Stimulated activated CD4-positive, alpha-beta T cell treated with anti-CD3 and anti-CD28 coated beads, Interleukin-4, amount 100 ng/mL, for 48 hours (primary cell): ENCODE results near the gene KYAT1.

Source experiments
- DNase-seq, 2 donors: peaks; one replicate each; pipeline ENCODE4 v3.0.0-alpha.2; 2020; ENCODE audit warnings: low read depth in 2 of 2

KYAT1 gene

DNA sequence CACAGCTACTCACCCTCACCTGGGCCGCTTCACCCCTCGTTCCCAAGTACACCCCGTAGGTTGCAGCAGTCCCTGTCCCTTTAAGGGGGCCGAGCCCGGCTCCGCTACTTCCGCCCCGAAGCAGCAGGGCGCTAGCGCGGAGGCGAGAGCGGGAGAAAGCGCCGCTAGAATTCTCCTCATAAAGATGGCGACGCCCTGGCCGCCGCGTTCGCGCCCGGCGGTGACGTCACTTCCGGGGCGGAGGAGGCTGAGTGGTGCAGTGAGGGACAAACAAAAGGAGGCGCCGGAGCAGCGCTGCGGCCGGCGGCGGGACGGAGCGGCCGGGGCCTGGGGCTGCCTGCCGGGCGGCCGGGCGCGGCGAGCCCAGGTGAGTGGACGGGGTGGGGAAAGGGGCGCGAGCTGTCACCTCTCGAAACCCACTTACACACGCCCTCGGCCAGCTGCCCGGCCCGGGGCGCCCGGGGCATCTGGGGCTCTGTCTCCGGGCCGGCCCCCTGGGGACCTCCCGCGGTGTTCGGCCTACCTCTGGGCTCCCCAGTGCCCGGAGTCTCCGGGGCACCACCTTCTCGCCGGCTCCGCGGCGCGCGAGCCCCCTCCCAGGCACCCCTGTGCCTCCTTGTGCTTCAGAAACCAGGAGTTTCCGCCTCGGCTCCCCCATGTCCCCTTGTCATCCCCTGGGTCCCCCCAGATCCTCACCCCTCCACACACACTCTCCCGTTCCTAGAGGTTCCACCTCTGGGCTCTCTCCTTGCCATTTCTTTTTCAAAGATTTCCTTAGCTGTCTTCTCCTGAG, at the start of gene KYAT1, which contains the start of gene LRRC8A:
Gene KYAT1 (minus strand): TSS at position 67 of the 793 bp plus-strand sequence. CDS start 36,545 bp downstream, outside the sequence.
Gene LRRC8A (plus strand): TSS at position 250 of the 793 bp plus-strand sequence. CDS start 25,032 bp downstream, outside the sequence.
- DNase-seq, result peak; percentile 98

DNA sequence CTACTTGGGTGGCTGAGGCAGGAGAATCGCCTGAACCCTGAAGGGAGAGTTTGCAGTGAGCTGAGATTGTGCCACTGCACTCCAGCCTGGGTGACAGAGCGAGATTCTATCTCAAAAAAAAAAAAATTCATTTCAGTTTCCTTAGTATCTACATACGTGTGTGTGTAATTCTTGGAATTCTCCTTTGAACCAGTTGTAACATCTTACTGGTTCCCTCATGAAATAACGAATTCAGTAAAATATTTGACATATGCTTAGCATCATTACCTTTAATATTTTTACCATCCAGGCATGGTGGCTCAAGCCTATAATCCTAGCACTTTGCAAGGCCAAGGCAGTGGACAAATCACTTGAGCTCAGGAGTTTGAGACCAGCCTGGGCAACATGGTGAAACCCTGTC, 47.8 kb upstream of the KYAT1 start:
- DNase-seq, result no peak

- DNase-seq, result no peak
Observed at GRCh38 chr9:128928624-128929023, 46.9 kb upstream of the KYAT1 start.

- DNase-seq, result no peak
Observed at GRCh38 chr9:128927731-128928411, 46.1 kb upstream of the KYAT1 start.

- DNase-seq, result no peak
Observed at GRCh38 chr9:128923493-128923883, 41.7 kb upstream of the KYAT1 start.

DNA sequence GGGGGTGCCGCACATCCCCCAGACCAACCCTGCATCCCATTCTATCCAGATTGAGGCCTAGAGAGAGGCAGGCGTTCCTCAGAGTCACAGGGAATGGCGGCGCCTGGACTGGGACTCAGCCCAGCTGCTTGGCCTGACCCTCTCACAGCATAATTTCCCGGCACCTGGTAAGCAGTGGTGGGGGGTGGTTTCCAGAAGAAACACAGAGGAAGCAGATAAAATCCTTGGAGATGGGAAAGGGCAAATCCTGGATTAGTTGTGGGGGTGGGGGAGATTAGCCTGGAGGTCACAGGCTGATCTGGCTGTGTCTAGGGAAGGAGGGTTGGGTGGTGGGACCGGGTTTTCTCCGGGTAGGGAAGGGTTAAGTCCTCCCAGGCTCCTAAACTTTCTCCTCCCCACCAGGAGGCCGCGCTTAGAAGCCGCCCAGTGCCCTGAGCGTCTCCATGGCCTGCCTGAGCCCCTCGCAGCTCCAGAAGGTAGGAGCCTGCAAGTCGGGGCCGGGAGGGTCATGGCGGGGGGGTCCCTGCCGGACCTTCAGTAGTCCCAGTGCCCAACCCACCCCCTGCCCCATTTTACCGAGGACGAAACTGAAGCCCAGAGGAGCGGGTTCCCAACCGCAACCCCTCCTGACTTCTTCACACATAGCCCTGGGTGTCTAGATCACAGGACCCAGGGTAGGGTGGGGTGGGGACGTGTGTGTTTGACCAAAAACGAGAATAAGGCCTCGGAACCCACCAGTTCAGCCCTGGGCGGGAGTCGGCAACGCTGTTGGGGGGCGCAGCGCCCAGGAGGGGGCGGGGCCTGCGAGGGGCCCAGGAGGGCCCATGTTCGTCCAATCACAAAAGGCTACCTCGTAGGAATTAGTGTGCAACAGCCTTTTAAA, 40.4 kb upstream of the KYAT1 start:
- DNase-seq, result no peak

DNA sequence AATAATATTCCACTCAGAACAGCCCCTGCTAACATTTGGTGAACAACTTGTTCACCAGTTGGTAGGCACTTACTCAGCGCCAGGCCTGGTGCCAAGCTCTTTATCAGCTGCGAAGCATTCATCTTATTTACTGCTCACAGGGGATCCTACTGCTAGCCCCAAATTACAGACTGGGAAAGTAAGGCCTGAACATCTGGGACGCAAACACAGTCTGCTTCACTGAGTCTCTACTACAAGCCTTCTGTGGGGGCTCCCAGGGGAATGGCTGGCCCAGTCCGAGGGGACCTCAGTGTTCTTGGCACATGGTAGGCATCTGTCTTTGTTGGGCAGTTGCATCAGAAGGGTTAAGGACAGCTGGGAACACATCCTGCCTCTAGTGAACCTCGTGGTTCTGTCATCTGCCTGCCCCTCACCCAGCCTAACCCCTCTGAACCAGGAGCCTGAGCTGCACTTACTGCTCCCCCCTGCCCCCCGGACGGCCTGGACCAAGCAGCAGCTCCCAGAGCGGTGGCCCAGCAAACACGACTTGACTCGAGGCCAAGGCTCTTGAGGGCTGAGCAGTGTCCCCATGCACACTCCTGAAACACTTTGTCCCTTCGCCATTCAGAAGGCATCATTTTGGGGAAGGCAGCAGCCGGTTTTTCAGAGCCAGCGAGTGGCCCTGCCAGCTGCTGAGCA, 38.8 kb upstream of the KYAT1 start, which contains the start of gene PHYHD1:
Gene PHYHD1 (plus strand): TSS at position 602 of the 678 bp plus-strand sequence. CDS start 1,342 bp downstream, outside the sequence.
- DNase-seq, result no peak

- DNase-seq, result no peak
Observed at GRCh38 chr9:128919402-128920089, 37.8 kb upstream of the KYAT1 start.

- DNase-seq, result no peak
Observed at GRCh38 chr9:128918921-128919320, 37.2 kb upstream of the KYAT1 start.

DNA sequence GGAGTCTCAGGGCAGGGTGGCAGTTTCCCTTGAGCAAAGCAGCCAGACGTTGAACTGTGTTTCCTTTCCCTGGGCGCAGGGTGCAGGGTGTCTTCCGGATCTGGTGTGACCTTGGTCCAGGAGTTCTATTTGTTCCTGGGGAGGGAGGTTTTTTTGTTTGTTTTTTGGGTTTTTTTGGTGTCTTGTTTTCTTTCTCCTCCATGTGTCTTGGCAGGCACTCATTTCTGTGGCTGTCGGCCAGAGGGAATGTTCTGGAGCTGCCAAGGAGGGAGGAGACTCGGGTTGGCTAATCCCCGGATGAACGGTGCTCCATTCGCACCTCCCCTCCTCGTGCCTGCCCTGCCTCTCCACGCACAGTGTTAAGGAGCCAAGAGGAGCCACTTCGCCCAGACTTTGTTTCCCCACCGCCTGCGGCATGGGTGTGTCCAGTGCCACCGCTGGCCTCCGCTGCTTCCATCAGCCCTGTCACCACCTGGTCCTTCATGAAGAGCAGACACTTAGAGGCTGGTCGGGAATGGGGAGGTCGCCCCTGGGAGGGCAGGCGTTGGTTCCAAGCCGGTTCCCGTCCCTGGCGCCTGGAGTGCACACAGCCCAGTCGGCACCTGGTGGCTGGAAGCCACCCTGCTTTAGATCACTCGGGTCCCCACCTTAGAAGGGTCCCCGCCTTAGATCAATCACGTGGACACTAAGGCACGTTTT, 35.5 kb upstream of the KYAT1 start:
- no peak for DNase-seq

- no peak for DNase-seq
Observed at GRCh38 chr9:128916745-128917144, 35.0 kb upstream of the KYAT1 start.

DNA sequence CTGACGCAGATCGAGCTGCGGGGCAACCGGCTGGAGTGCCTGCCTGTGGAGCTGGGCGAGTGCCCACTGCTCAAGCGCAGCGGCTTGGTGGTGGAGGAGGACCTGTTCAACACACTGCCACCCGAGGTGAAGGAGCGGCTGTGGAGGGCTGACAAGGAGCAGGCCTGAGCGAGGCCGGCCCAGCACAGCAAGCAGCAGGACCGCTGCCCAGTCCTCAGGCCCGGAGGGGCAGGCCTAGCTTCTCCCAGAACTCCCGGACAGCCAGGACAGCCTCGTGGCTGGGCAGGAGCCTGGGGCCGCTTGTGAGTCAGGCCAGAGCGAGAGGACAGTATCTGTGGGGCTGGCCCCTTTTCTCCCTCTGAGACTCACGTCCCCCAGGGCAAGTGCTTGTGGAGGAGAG, 34.5 kb upstream of the KYAT1 start:
- no peak for DNase-seq

GRCh38 chr9:128913995-128914772, 32.4 kb upstream of the KYAT1 start:
- no peak for DNase-seq

DNA sequence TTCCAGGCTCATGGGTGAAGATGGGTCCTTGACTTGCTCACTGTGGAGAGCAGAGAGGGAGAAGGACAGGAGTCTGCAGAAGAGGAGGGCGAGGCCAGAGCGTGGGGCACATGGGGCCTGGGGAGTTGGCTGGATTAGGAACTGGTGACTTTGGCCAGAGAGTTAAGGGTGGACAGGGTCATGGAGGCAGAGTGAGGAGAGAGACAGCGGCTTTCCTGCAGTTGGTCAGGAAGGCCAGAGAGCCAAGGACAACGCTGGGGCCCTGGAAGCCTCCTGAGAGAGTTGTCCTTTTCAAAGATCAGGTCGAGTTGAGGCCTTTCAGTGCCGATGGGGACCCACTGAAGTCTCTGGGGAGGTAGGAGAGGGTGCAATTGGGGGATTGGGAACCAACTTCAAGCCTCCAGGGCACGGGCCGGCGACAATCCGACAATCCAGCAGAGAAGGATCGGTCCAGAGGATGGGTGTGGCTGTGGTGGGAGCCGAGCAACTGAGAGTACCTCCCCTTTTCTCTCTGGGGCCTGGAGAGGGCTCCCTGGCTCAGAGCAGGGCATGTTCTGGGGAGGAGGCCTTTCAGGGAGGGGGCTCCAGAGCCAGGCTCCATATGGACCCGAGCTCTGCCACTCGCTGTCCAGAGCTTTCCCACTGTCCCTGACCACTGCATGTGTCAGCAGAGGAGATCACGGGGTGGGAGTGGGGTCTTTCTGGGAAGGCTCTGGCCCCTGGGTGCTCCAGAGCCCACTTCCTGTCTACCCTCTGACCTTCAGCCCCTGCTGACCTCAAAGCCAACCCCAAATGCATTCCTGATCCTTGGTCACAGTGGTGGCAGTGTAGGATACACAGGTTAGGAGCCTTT, 31.5 kb upstream of the KYAT1 start:
- no peak for DNase-seq

DNA sequence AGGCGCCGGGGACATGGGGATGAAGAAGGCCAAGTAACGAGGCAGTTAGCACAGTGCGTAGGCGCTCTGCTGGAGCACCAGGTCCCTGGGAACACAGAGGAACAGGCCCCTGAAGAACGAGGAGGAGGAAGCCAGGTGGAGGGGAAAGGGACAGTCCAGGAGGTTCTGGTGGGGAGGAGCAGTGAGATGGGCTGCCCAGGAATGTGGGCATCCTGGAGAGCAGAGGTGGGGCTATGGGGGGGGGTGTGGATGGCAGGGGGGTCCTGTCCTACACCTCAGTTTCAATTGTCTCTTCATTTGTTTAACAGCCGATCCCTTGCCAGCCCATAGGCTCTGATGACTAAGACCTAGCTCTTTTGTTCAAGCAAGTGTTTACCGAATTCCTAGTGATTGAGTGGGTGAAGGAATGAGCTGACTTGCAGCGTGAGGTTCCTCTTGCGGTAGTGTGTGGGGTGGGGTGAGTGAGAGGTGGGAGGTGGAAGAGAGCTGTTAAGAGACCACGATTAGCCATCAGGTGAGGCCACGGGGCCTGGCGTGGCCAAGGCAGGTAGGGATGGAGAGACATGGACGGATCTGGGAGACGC, 30.6 kb upstream of the KYAT1 start:
- no peak for DNase-seq

GRCh38 chr9:128911529-128912035, 29.8 kb upstream of the KYAT1 start:
- DNase-seq, result no peak

DNA sequence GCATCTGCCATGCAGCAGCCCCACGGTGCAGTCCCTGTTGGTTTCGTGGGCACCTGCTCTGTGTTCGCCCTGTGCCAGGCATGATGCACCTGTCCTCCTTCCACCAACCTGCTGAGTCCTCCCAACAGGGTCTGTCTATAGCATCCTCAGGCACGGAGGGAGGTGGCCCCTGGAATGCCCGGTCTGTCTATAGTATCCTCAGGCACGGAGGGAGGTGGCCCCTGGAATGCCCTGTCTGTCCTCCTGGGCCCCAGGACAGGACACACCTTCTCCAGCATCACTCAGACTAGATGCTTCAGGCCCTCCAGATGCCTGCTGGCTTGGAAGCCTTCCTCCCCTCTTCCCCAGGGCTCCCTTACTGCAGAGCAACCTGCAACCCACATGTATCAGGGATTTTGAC, 29.2 kb upstream of the KYAT1 start:
- no peak for DNase-seq

- no peak for DNase-seq
Observed at GRCh38 chr9:128909859-128910258, 28.1 kb upstream of the KYAT1 start.
